Activated CD4-positive, CD25-positive, alpha-beta regulatory T cell treated with anti-CD3 and anti-CD28 coated beads, Interleukin-2, amount 50 U/mL, for 72 hours (primary cell): Measurements from ENCODE around the gene SIM2.

ENCODE experiments used
- DNase-seq: peaks from one replicate; pipeline ENCODE4 v3.0.0; 2021

SIM2 gene

DNA sequence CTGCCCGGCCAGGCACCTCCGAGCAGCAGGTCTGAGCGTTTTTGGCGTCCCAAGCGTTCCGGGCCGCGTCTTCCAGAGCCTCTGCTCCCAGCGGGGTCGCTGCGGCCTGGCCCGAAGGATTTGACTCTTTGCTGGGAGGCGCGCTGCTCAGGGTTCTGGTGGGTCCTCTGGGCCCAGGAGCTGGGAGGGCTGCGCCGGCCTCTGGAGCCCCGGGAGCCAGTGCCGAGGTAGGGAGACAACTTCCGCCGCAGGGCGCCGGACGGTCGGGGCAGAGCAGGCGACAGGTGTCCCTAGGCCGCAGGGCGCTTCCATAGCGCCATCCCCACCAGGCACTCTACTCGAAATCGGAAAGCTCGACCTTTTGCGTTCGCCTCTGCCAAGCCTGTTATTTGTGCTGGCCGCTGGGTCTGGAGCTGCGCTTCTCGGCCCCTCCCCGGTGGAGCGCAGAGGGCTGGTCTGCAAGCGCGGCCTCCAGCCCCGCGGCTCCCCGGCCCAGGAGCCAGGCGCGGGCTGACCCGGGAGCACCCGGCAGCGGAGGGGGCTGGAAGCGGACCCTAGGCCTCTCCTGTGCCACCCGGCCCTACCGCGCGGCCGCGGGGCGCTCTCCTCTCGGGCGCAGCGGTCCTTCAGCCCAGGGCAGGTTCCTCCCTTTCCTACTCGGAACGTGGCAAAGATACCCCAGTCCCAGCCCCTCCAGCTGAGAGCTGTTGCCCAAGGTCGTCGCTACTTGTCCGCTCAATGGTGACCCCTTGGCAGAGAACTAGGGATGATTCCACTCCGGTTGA, 2.2 kb downstream of the SIM2 start:
- no peak for DNase-seq

DNA sequence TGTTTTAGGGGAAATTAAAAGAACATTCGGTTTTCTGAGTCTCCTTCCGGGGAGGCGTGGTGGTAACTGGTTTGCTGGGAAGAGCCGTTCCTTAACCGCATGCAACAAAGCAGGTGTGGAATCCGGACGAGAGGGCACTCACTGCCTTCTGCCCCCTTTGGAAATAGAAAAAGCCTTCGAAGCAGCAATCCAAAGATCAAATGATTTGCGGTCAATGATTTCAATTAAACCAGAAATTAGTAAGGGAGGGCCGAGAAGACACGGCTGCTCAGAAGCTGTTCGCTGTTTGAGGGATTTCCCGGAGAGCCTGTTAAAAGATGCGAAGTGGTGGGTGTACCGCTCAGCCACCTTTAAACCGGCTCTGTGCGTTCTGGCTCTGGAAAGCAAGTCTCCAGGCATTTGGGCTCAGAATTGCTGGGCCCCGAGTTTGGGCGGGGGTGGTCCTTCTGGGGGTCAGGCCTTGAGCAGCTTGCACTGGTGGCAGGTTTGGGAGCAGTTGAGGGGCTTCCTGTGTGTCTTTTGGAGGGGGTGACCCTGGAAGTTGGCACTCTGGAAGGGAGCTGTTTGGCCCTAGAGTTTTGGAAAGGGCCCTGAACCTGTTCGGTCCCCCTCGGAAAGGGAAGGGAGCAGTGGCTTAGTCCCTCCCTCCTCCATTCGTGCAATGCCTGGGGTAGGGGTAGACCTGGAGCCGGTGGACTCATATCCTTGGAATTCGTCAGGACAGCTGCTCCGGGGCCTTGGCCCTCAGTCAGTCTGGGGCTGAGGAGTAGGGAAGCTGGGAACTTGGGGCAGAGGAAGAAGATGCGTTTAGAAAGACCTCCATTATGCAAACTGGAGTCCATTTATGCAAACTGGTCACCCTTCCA, 3.1 kb downstream of the SIM2 start:
- no peak for DNase-seq

DNA sequence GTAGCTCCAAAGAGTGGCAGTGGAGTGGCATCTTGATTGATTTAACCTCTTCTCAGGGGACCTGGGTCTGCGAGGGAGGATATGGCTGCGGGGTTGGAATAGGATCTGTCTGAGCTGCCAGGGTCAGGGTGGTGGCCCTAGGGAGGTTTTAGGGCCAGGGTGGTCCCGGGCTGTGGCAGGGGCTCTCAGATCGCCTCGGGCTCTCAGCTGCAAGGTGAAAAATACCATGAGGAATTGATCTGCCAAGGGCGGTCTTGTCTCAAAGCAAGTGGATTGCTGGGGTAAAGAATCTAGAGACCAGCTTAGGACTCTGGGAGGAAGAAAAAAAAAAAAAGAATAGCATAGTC, 3.7 kb downstream of the SIM2 start:
- DNase-seq: no peak

DNA sequence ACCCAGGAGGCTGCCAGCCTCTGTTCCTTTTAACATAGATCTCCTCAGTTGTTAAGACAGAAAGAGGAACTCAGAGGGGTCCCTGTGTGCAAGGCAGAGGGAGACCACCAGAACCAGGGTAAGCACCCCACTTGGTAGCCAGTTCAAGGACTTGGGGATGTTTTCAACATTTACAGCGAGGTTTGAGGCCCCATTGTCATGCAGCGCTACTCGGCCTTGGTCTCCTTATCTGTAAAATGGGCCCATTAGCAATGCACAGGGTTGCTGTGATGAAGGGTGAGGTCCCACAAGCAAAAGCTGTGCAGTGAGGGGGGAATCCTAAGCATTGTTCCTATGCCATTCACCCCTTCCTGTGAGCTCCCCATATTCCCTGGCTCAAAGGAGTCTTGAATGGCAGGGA, 4.2 kb downstream of the SIM2 start:
- no peak for DNase-seq

DNA sequence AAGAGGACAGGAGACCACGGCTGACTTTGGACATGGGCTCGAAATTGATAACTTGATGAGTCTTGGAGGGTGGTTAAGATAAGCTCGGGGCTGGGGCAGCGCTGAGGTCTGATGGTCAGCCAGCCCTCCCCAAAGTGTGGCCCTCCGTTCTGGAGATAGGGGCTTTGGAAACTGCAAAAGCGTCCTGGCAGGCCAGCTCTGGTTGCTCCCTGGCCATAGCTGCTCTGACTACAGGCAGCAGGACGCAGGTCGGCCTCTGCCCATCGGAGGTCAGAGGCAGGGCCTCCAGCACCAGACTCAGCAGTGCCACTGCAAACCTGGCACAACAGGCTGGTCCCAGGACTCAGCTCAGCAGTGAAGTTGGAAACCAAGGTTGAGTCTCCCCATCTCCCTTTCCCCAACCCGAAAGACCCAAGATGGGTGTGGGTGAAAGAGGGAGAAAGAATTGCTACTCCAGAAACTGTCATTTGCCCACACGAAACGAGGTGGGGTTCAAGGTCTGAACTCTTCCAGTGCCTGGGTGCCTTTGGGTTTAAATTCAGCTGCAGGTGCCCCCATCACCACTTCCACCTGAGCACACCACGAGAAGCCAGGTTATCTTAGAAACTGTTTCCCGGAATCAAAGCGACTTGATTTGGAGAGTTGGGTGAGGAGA, 4.8 kb downstream of the SIM2 start:
- no peak for DNase-seq

DNA sequence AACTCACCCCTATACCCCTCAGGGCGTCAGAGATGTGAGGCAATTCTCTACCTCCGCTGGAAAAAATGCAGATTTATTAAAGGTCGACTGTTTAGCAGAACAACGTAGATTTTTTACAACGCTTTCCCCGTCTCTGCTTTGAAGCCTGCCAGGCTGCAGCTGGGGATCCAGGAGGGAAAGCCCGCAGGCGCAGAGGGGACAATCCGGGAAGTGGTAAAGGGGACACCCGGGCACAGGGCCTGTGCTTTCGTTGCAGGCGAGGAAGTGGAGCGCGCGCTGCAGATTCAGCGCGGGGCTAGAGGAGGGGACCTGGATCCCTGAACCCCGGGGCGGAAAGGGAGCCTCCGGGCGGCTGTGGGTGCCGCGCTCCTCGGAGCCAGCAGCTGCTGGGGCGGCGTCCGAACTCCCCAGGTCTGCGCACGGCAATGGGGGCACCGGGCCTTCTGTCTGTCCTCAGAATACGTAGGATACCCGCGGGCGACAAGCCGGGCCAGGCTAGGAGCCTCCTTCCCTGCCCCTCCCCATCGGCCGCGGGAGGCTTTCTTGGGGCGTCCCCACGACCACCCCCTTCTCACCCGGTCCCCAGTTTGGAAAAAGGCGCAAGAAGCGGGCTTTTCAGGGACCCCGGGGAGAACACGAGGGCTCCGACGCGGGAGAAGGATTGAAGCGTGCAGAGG, 5.5 kb downstream of the SIM2 start:
- no peak for DNase-seq

DNA sequence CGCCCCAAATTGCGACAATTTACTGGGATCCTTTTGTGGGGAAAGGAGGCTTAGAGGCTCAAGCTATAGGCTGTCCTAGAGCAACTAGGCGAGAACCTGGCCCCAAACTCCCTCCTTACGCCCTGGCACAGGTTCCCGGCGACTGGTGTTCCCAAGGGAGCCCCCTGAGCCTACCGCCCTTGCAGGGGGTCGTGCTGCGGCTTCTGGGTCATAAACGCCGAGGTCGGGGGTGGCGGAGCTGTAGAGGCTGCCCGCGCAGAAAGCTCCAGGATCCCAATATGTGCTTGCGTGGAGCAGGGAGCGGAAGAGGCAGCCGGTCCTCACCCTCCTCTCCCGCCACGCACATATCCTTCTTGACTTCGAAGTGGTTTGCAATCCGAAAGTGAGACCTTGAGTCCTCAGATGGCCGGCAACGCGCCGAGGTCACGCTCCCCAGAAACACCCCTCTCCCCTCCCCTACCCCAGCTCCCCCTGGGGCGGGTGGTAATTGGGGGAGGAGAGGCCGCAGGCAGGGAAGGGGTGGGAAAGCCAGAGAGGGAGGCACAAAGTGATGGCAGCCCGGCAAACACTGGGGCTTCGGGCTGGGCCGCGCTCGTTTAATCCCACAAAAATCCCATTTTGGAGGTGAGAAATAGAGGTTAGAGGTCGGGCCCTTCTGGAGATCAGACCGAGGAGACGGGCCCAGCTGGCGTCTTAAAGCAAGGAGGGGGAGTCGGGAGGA, 6.2 kb downstream of the SIM2 start:
- DNase-seq: no peak

DNA sequence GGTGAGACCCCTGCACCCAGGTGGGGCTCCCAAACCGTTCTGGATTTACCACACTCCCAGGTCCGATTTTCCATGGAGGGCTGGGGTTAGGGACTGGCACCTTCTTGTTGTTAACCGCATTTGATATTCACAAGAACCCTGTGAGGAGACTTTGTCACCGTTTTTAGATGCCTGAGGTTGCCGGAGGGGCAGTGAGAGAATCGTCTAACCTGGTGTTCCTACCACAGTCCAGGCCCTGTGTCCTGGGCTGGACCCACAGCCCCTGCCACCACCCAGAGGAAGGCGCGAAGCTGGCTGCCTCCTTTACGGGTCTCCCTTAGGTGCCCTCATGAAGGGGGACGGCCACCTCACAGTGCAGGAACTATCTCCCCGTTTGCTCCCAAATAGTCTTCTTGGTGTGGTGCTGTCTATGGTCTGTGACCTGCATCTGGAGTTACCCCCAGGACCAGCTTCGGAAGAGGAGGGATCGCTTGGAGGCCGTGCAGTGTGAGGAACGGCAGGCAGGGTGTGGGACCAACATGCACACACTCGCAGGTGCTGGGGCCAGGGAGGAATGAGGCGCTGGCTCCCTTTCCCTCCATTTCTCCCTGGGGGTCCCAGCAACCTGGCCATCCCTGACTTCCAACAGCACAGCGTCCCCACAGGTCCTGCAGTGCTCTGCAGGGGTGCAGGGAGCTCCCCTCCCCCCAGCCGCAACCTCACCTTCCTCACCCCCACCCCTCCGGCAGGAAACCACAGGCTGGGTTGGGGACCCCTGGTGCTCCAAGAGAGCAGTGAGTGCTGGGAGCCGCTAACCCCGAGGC, 7.0 kb downstream of the SIM2 start:
- no peak for DNase-seq

DNA sequence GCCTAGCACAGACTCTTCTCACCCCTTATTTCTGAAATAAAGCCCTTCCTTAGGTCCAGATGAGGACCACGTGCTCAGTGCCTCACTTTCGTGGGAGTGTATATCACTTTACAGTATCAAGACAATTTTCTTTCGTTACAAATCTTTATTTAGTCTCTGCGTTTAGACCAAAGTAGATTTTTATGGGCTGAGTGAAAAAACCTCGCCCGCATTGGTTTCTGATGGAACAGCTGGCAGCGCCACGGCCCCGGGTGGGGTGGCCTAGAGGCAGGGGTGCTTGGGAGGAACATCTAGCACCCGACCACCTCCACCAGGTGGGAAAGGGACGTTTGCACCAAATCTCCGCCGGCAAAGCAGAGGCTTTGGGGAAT, 7.6 kb downstream of the SIM2 start:
- DNase-seq: no peak

DNA sequence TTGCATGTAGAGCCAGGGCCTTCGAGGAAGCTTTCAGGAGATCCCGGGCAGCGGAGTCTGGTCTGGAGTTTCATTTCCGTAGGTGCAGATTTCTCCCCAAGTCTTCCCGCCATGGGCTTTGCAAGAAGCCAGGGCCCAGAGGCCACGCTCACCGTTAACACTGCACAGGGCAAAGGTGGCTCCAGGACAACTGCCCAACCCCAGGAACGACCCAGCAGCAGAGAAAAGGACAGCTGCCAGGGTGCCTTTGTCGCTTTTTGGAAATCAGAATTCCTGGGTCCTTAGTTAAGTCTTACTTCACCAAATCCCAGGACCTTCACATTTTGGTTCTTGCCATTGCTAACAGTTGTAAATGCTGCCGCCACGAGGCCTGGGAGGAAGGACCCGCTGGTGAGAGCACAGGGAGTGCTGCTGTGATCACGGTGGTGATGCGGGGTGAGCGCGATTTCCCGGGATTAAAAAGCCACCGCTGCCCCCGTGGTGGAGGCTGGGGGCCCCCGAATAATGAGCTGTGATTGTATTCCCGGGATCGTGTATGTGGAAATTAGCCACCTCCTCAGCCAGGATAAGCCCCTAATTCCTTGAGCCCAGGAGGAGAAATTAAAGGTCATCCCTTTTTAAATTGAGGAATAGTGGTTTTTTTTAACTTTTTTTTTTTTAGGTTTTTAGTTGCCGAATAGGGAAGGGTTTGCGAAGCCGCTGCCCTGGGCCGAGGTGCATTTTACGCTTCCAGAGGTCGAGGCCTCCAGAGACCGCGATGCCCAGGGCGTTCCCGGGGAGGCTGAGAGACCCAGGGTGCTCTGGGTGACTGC, 8.2 kb downstream of the SIM2 start:
- no peak for DNase-seq

DNA sequence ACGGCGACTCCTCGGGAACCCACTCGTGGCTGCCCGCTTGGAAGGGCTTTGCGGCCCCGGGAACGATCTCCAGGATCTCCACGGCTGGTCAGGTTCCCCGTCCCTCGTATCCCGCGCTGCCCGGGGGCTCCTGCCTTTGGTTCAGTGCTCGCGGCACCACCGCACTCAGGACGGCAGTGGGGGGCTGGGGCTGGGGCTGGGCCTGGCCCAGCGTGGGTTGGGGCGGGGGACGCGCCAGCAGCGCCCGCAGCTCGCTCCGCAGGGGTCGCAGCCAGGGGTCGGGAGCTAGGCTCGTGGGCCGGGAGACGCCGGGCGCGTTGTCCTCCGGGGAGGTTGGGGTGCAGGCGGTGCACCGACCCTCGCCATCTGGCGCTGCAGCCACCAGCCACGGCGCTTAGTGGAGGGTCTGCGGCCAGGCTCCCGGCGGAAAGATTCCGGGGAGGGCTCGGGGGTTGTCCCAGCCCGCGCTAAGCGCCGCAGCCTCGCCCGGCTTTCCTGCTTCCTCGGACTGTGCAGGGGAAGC, 8.9 kb downstream of the SIM2 start:
- no peak for DNase-seq

DNA sequence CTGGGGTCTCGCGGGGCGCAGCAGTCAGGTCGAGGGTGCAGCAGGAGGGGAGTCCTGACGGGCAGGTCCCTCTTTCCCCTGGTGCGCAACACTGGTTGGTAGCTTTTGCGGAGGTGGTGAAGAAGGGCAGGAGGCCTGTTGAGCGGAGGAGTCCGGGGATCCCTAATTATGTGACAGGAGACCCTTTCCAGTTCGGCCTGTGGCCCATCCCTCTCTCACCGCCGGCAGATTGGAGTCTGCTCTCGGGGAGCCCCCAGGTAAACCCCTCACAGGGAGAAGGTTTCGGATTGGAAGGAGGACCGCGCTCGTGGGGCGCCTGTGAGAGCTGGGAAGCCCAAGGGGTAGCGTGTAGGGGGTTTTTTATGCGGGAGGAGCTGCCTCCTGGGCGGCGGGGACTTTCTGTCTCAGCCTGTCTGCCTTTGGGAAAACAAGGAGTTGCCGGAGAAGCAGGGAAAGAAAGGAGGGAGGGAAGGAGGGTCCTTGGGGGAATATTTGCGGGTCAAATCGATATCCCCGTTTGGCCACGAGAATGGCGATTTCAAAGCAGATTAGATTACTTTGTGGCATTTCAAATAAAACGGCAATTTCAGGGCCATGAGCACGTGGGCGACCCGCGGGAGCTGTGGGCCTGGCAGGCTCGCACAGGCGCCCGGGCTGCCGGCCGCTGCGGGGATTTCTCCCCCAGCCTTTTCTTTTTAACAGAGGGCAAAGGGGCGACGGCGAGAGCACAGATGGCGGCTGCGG, 9.5 kb downstream of the SIM2 start:
- no peak for DNase-seq

DNA sequence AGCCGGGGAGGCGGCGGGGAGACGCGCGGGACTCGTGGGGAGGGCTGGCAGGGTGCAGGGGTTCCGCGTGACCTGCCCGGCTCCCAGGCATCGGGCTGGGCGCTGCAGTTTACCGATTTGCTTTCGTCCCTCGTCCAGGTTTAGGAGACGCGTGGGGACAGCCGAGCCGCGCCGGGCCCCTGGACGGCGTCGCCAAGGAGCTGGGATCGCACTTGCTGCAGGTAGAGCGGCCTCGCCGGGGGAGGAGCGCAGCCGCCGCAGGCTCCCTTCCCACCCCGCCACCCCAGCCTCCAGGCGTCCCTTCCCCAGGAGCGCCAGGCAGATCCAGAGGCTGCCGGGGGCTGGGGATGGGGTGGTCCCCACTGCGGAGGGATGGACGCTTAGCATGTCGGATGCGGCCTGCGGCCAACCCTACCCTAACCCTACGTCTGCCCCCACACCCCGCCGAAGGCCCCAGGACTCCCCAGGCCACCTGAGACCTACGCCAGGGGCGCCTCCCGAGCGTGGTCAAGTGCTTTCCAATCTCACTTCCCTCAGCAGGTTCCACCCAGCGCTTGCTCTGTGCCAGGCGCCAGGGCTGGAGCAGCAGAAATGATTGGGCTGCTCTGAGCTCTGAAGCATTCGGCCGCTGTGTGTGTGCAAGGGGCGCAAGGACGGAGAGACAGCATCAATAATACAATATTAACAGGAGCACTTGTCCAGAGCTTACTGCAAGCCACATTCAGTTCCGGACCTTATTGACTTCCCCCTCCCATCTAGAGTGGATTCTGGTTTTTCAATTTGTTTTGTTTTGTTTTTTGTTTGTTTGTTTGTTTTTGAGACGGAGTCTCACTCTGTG, 10.3 kb downstream of the SIM2 start:
- DNase-seq: no peak

DNA sequence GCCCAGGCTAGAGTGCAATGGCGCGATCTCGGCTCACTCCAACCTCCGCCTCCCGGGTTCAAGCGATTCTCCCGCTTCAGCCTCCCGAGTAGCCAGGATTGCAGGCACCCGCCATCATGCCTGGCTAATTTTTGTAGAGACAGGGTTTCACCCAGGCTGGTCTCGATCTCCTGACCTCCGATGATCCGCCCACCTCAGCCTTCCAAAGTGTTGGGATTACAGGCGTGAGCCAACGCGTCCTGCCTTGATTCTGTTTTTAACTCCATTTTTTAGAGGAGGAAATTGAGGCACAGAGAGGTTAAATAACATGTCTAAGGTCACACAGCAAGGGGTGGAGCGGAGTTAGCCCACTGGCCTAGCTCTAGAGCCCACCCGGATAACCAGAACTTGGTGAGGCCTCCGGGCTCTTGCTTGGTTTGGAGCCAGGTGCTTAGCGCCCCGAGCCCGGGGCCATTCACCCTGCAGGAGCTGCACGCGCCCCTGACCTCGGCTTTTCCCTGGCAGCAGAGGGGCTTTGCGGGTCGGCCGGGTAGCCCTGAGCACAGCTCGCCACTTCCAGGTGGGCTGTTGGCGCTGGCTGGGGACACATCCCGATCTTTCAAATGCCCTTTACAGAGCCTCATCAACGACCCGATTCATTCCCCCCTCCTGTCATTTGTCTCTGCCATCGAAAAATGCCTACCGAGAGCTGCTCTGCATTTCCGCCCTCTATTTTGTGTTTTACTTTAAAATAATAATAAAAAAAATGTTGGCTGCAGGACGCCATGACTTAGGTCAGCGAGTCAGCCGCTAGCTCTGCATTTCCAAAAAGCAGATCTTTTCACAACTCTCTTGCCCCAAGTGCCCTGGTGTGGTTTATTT, 11.2 kb downstream of the SIM2 start:
- DNase-seq: no peak

DNA sequence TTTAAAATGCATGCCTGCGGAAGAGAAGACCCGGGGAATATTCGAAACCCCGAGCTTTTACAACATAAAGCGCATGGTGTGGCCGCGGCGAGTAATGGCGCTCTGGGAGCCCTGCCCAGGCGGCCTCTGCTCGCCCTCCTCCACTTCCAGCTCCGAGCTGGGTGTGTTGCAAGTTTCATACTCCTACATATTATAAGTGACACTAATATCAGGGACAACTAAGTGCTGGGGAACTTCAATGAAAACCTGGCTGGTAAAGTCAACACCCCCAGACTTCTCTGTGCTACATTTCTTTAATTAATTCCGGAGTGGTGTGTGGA, 11.8 kb downstream of the SIM2 start:
- no peak for DNase-seq

DNA sequence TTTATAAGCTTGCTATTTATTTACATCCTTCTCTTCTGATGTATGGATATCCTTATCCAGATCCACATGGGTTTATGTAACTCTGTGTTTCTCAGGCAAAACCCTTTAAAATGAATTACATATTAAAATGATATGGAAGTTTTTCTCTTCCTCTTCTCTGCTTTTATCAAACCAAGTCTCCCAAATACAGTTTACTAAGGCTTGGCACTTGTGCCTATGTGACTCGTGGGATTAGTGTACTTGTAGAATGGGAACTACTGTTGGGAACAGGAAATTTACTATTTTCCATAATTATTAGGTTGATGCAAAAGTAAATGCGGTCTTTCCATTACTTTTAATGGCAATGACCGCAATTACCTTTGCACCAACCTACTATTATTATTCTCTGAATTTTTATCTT, 14.8 kb downstream of the SIM2 start:
- DNase-seq: no peak

DNA sequence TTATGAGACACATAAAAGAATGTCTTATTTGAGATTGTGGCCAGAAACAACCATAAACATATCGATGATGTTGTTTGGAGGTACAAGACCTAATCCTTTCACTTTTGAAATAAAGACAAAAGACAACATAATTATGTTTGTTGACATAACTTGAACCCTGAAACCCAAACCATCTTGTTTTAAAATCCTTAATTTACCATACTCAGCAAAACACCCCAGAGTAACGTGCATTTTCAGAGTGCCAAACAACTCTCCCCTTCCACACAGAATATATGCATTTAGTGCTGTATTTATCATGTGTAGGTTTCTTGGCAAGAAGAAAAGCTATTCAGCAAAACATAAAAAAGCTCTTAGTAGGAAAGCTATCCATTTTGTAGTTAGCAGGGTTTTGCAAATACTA, 17.5 kb downstream of the SIM2 start:
- DNase-seq: no peak

DNA sequence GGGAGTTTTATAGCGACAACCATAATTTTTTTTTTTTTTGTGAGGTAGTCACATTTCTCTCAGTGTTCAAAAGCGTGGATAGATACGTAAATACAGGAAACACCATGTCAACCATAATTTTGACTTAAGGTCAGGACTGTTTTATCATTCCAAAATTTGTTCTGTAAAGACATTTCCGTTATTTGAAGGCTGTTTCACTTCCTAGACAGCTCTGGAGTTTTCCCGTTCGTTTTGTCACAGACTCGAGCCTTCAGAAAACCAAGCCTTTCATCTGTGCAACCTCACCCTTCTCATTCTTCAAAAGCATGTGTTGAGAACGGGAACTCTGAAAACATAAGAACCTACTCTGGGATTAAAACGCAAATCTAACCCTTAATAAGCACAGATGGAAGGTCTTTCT, 17.9 kb downstream of the SIM2 start:
- no peak for DNase-seq
